Naive thymus-derived CD8-positive, alpha-beta T cell (primary cell): Measurements from ENCODE around the gene THOC6. TPM values are rescaled to one million over a fixed set of nuclear protein-coding genes. Genes with fewer than 3 reads are reported as not detected.
A peak's percentile ranks its signal among the peaks of the same experiment; 100 is the strongest.

ENCODE experiments used
- ATAC-seq, 2 donors: fragments of 150-1000 bp; cut with Tn5 transposase in 1 of 2; sonication (Bioruptor Pico), chemical (Tn5 transposase) in 1 of 2; 1 replicate in 1 of 2; 2 replicates in 1 of 2; pipeline ENCODE4 v1.10.0; 2021; ENCODE audit warnings: mild to moderate bottlenecking in 2 of 2, moderate library complexity in 2 of 2
- POLR2A ChIA-PET: fragments of 350-600 bp; sonication (Branson Sonifier 250); formaldehyde crosslinking; loops from one replicate; lab custom pipeline; 2021; ENCODE audit warnings: antibody characterized with exemption; lab: Charles Lee
- DNase-seq, 10 donors: peaks; one replicate each; pipeline versions ENCODE4 v3.0.0 to v3.0.0-alpha.2; 2020 to 2022
- H3K27ac Mint-ChIP-seq, 10 donors: one replicate each; pipeline ENCODE4 v1.8.0; 2020 to 2022; ENCODE audit warnings: mild to moderate bottlenecking in 10 of 10, mixed read lengths in 10 of 10, moderate library complexity in 4 of 10, inconsistent platforms in 1 of 10
- H3K27me3 Mint-ChIP-seq, 5 donors: one replicate each; pipeline ENCODE4 v1.8.0; 2021 to 2022; ENCODE audit warnings: mixed read lengths in 5 of 5
- H3K36me3 Mint-ChIP-seq, 3 donors: one replicate each; pipeline ENCODE4 v1.8.0; 2020 to 2022; ENCODE audit warnings: mixed read lengths in 3 of 3, mild to moderate bottlenecking in 2 of 3, inconsistent platforms in 1 of 3
- H3K4me1 Mint-ChIP-seq, 4 donors: one replicate each; pipeline ENCODE4 v1.8.0; 2021 to 2022; ENCODE audit warnings: mixed read lengths in 4 of 4
- H3K4me3 Mint-ChIP-seq, 10 donors: one replicate each; pipeline ENCODE4 v1.8.0; 2020 to 2022; ENCODE audit warnings: mild to moderate bottlenecking in 10 of 10, mixed read lengths in 10 of 10, moderate library complexity in 6 of 10, inconsistent platforms in 1 of 10
- H3K9me3 Mint-ChIP-seq, 9 donors: one replicate each; pipeline ENCODE4 v1.8.0; 2020 to 2022; ENCODE audit warnings: mixed read lengths in 9 of 9, mild to moderate bottlenecking in 3 of 9, inconsistent platforms in 1 of 9, moderate library complexity in 1 of 9
- polyA plus RNA-seq, 3 donors: library from polyadenylated mRNA; unstranded; fragments of 300-500 nt; fragmentation: Illumina TruSeq; gene quantifications; one replicate each; pipeline ENCODE4 v1.2.3, GENCODE V29; 2021
- total RNA-seq, 8 experiments: library from RNA in 2 of 8; stranded (reverse) in 2 of 8; gene quantifications; one replicate each; pipeline ENCODE4 v1.2.3 and lab custom pipeline; 2021 to 2026

The THOC6 gene
- total and polyA plus RNA-seq, 5 experiments from 2014 or later = 24.2 to 59.0 (median 45.2) TPM

GRCh38 chr16:3038256-3038655 is 14.4 kb downstream of the THOC6 start:
- Mint-ChIP-seq H3K27me3 (peaks cover 22 to 82% (median 48%) of the 10 kb centered on the region in 5 donors), H3K9me3 (no peaks in the 10 kb centered on the region), H3K27ac (peak overlapping the region in 1 of 10 donors; percentile 59), H3K36me3 (peaks cover 0 to 2% (median 0%) of the 10 kb centered on the region in 3 donors), H3K4me1 (peaks cover 4 to 13% (median 12%) of the 10 kb centered on the region in 4 donors), H3K4me3 (peak overlapping the region in 2 of 10 donors; percentile 24 to 36)
- ATAC-seq (no peak), DNase-seq (no peak)
- POLR2A ChIA-PET = interaction anchor here (0.6 to 2.1 kb wide), 2 partner anchors 10 to 1264 kb away, joined by 3 to 8 read pairs; no protein-coding TSS in a partner anchor

- POLR2A ChIA-PET = interaction anchor here (0.6 to 2.1 kb wide), 3 partner anchors 9 to 28 kb away, joined by 3 to 8 read pairs (median 5); no protein-coding TSS in a partner anchor
- Mint-ChIP-seq H3K4me1 (peaks cover 4 to 13% (median 12%) of the 10 kb centered on the region in 4 donors), H3K9me3 (no peaks in the 10 kb centered on the region), H3K27me3 (peaks cover 18 to 82% (median 47%) of the 10 kb centered on the region in 5 donors), H3K36me3 (peaks cover 0 to 2% (median 0%) of the 10 kb centered on the region in 3 donors), H3K27ac (no peak overlapping the region), H3K4me3 (no peak overlapping the region)
- DNase-seq (no peak), ATAC-seq (no peak)
Measured at GRCh38 chr16:3038896-3039295, 15.1 kb downstream of the THOC6 start.

GRCh38 chr16:3042376-3042775 is 18.5 kb downstream of the THOC6 start:
- no peaks in the 10 kb centered on the region for H3K9me3 Mint-ChIP-seq
- H3K4me1 Mint-ChIP-seq = peaks cover 3 to 18% (median 14%) of the 10 kb centered on the region in 4 donors
- DNase-seq = no peak
- peaks cover 7 to 62% (median 43%) of the 10 kb centered on the region in 5 donors for H3K27me3 Mint-ChIP-seq
- H3K4me3 Mint-ChIP-seq = no peak overlapping the region
- no peak for ATAC-seq
- H3K36me3 Mint-ChIP-seq = peaks cover 0 to under 1% (median 0%) of the 10 kb centered on the region in 3 donors
- H3K27ac Mint-ChIP-seq = no peak overlapping the region
- POLR2A ChIA-PET = interaction anchor here (0.6 to 1.9 kb wide), 2 partner anchors 11 to 64 kb away, joined by 6 read pairs; no protein-coding TSS in a partner anchor

GRCh38 chr16:3044708-3045107 is 20.9 kb downstream of the THOC6 start:
- DNase-seq (no peak), ATAC-seq (no peak)
- no peaks in the 10 kb centered on the region for H3K9me3 Mint-ChIP-seq
- H3K4me3 Mint-ChIP-seq = peak overlapping the region; percentile 71 to 87 (median 78)
- H3K4me1 Mint-ChIP-seq = peaks cover 11 to 24% (median 20%) of the 10 kb centered on the region in 4 donors
- H3K36me3 Mint-ChIP-seq = no peaks in the 10 kb centered on the region
- peak overlapping the region in 3 of 10 donors; percentile 40 to 52 (median 49) for H3K27ac Mint-ChIP-seq
- H3K27me3 Mint-ChIP-seq = peaks cover 0 to 39% (median 29%) of the 10 kb centered on the region in 5 donors
- POLR2A ChIA-PET = interaction anchor here (0.9 to 1.7 kb wide), 4 partner anchors 10 to 90 kb away, joined by 3 to 6 read pairs (median 4); partner anchors contain the start of gene ZNF213

- peak; percentile 29 to 45 for ATAC-seq
- POLR2A ChIA-PET = interaction anchor here (1.0 to 4.7 kb wide), 6 partner anchors 11 to 113 kb away, joined by 3 to 23 read pairs (median 4); no protein-coding TSS in a partner anchor
- H3K4me3 Mint-ChIP-seq = peak within 1 kb of the TSS; percentile 71 to 87 (median 78)
- no peaks in the 10 kb centered on the region for H3K36me3 Mint-ChIP-seq
- peaks cover 16 to 32% (median 29%) of the 10 kb centered on the region in 4 donors for H3K4me1 Mint-ChIP-seq
- no peak for DNase-seq
- no peaks in the 10 kb centered on the region for H3K9me3 Mint-ChIP-seq
- peaks cover 0 to 27% (median 21%) of the 10 kb centered on the region in 5 donors for H3K27me3 Mint-ChIP-seq
- peak within 1 kb of the TSS in 2 of 10 donors; percentile 52 to 63 for H3K27ac Mint-ChIP-seq
Measured at GRCh38 chr16:3045758-3046640, 22.2 kb downstream of the THOC6 start, which contains the start of gene MMP25. Gene MMP25, plus strand, starts transcription at chr16:3046561. Its CDS starts 357 bp downstream, at chr16:3046918.

- H3K4me1 Mint-ChIP-seq = peaks cover 16 to 34% (median 32%) of the 10 kb centered on the region in 4 donors
- ATAC-seq = peak; percentile 52 to 57
- H3K9me3 Mint-ChIP-seq = no peaks in the 10 kb centered on the region
- H3K4me3 Mint-ChIP-seq = peak overlapping the region in 9 of 10 donors; percentile 24 to 71 (median 53)
- POLR2A ChIA-PET = interaction anchor here (0.5 to 4.7 kb wide), 12 partner anchors 12 to 167 kb away, joined by 3 to 23 read pairs (median 4); partner anchors contain the start of gene IL32
- DNase-seq = no peak
- peak overlapping the region in 2 of 10 donors; percentile 43 to 52 for H3K27ac Mint-ChIP-seq
- no peaks in the 10 kb centered on the region for H3K36me3 Mint-ChIP-seq
- H3K27me3 Mint-ChIP-seq = peaks cover 0 to 24% (median 21%) of the 10 kb centered on the region in 5 donors
Measured at GRCh38 chr16:3046641-3047386, 23.0 kb downstream of the THOC6 start.

- peaks cover 19 to 37% (median 35%) of the 10 kb centered on the region in 4 donors for H3K4me1 Mint-ChIP-seq
- peak in 1 of 2 donors; percentile 18 for ATAC-seq
- peak overlapping the region in 6 of 10 donors; percentile 52 to 76 (median 68) for H3K4me3 Mint-ChIP-seq
- H3K27me3 Mint-ChIP-seq = peaks cover 0 to 23% (median 21%) of the 10 kb centered on the region in 5 donors
- H3K36me3 Mint-ChIP-seq = no peaks in the 10 kb centered on the region
- POLR2A ChIA-PET = interaction anchor here (0.5 to 4.7 kb wide), 13 partner anchors 8 to 166 kb away, joined by 3 to 23 read pairs (median 4); partner anchors contain the start of gene IL32
- no peaks in the 10 kb centered on the region for H3K9me3 Mint-ChIP-seq
- peak overlapping the region in 2 of 10 donors; percentile 52 to 56 for H3K27ac Mint-ChIP-seq
- no peak for DNase-seq
Measured at GRCh38 chr16:3047387-3047720, 23.5 kb downstream of the THOC6 start.

GRCh38 chr16:3049921-3050481 is 26.2 kb downstream of the THOC6 start:
- Mint-ChIP-seq H3K4me3 (peak overlapping the region in 1 of 10 donors; percentile 29), H3K36me3 (peaks cover 0 to 12% (median 0%) of the 10 kb centered on the region in 3 donors), H3K27me3 (peaks cover 0 to 7% (median 2%) of the 10 kb centered on the region in 5 donors), H3K4me1 (peaks cover 28 to 47% (median 42%) of the 10 kb centered on the region in 4 donors), H3K9me3 (no peaks in the 10 kb centered on the region), H3K27ac (peak overlapping the region in 2 of 10 donors; percentile 24 to 29)
- ATAC-seq (no peak), DNase-seq (no peak)
- POLR2A ChIA-PET = interaction anchor here (1.1 to 4.7 kb wide), 3 partner anchors 9 to 79 kb away, joined by 3 to 23 read pairs (median 9); no protein-coding TSS in a partner anchor

- peaks cover 0 to 12% (median 0%) of the 10 kb centered on the region in 3 donors for H3K36me3 Mint-ChIP-seq
- H3K9me3 Mint-ChIP-seq = no peaks in the 10 kb centered on the region
- H3K4me3 Mint-ChIP-seq = peak overlapping the region in 1 of 10 donors; percentile 29
- peaks cover 31 to 47% (median 42%) of the 10 kb centered on the region in 4 donors for H3K4me1 Mint-ChIP-seq
- H3K27me3 Mint-ChIP-seq = peaks cover 0 to 2% (median 0%) of the 10 kb centered on the region in 5 donors
- peak overlapping the region in 4 of 10 donors; percentile 13 to 47 (median 36) for H3K27ac Mint-ChIP-seq
- POLR2A ChIA-PET = interaction anchor here (1.1 to 1.4 kb wide), 3 partner anchors 13 to 48 kb away, joined by 3 to 4 read pairs (median 4); no protein-coding TSS in a partner anchor
- DNase-seq = no peak
- ATAC-seq = no peak
Measured at GRCh38 chr16:3050487-3050886, 26.7 kb downstream of the THOC6 start.

GRCh38 chr16:3051009-3051408 is 27.2 kb downstream of the THOC6 start:
- Mint-ChIP-seq H3K4me1 (peaks cover 31 to 50% (median 44%) of the 10 kb centered on the region in 4 donors), H3K4me3 (no peak overlapping the region), H3K9me3 (no peaks in the 10 kb centered on the region), H3K27me3 (peaks cover 0 to 2% (median 0%) of the 10 kb centered on the region in 5 donors), H3K36me3 (peaks cover 0 to 12% (median 0%) of the 10 kb centered on the region in 3 donors), H3K27ac (peak overlapping the region in 5 of 10 donors; percentile 15 to 37 (median 25))
- POLR2A ChIA-PET = interaction anchor here (1.1 to 1.4 kb wide), 4 partner anchors 11 to 83 kb away, joined by 3 to 5 read pairs (median 4); no protein-coding TSS in a partner anchor
- DNase-seq (no peak), ATAC-seq (no peak)

GRCh38 chr16:3051494-3051893 is 27.7 kb downstream of the THOC6 start:
- DNase-seq (no peak), ATAC-seq (no peak)
- H3K27me3 Mint-ChIP-seq = peaks cover 0 to 2% (median 0%) of the 10 kb centered on the region in 5 donors
- POLR2A ChIA-PET = interaction anchor here (0.6 to 1.4 kb wide), 5 partner anchors 12 to 82 kb away, joined by 3 to 5 read pairs (median 4); no protein-coding TSS in a partner anchor
- peaks cover 0 to 12% (median 0%) of the 10 kb centered on the region in 3 donors for H3K36me3 Mint-ChIP-seq
- peak overlapping the region in 3 of 10 donors; percentile 8 to 59 (median 25) for H3K27ac Mint-ChIP-seq
- H3K4me3 Mint-ChIP-seq = no peak overlapping the region
- H3K9me3 Mint-ChIP-seq = no peaks in the 10 kb centered on the region
- H3K4me1 Mint-ChIP-seq = peaks cover 31 to 50% (median 46%) of the 10 kb centered on the region in 4 donors
